Fibroblast of lung (primary cell): ENCODE data around the gene SNRK.

ENCODE experiments used
- EZH2 ChIP-seq: IDR thresholded peaks from 2 replicates; pipeline ENCODE4 v1.5.1; 2012; ENCODE audit warnings: low read length, control low read depth, mild to moderate bottlenecking; ENCODE audit errors: missing control alignments
- TF ChIP-seq, protein P1 (sequence below), 2 donors: IDR thresholded peaks in 1 of 2; conservative IDR thresholded peaks in 1 of 2; 1 replicate in 1 of 2; 2 replicates in 1 of 2; pipeline ENCODE4 v1.5.1; 2011 to 2012; ENCODE audit warnings: low read length in 2 of 2, control low read depth in 1 of 2, inconsistent platforms in 1 of 2, low read depth in 1 of 2, mild to moderate bottlenecking in 1 of 2

DNA sequence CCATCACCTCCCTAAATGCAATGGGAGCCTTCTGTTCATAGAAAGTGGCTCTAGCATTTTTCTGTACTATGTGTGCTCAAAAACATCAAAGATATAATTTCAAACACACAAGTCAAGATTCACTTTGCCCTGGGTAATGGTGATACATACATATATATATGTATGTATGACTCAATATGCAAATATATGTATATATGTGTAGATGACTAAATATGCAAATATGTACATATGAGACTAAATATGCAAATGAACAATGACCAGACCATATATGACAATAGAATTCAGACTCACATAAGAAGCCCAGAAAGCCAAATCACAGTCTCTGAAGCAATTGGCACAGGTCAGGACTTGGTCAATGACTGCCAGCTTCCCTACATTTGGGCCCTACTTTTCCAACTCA lies 36.9 kb upstream of the SNRK start:
- TF ChIP-seq, protein P1, sequence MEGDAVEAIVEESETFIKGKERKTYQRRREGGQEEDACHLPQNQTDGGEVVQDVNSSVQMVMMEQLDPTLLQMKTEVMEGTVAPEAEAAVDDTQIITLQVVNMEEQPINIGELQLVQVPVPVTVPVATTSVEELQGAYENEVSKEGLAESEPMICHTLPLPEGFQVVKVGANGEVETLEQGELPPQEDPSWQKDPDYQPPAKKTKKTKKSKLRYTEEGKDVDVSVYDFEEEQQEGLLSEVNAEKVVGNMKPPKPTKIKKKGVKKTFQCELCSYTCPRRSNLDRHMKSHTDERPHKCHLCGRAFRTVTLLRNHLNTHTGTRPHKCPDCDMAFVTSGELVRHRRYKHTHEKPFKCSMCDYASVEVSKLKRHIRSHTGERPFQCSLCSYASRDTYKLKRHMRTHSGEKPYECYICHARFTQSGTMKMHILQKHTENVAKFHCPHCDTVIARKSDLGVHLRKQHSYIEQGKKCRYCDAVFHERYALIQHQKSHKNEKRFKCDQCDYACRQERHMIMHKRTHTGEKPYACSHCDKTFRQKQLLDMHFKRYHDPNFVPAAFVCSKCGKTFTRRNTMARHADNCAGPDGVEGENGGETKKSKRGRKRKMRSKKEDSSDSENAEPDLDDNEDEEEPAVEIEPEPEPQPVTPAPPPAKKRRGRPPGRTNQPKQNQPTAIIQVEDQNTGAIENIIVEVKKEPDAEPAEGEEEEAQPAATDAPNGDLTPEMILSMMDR (conservative IDR thresholded peaks at IDR 0.05 in 1 of 2, IDR thresholded peaks at IDR 0.05 in 1 of 2; ENCODE audit: low read depth in 1 of 2, low read length in 2 of 2) = no peak
- no peak for TF ChIP-seq EZH2
